ENCODE results near the gene CYP2C9.

The CYP2C9 gene

DNA sequence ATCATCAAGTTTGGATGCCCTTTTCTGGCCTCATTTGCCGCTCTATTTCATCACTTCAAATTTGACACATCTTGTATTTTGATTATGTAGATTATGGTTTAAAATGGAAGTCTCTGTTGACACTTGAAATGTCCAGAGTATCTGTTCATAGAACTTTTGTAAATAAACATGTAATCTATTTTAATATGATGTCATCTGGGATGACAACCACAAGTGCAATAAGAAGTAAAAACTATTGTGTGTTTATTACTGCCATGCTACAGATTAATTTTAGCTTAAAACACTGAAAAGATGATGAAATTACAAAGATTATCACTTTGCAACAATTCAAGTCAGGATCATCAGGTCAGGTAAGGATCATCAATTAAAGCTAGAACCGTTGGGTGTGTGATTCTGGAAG is 100.8 kb downstream of the CYP2C9 start:
- no peak for DNase-seq (ENCODE audit: low read depth)

All from stimulated activated CD8-positive, alpha-beta memory T cell treated with anti-CD3 and anti-CD28 coated beads, Interleukin-7, amount 100 ng/mL, for 24 hours (primary cell).